GM21786 (cell line): Measurements from ENCODE around the gene PPM1H.

ENCODE experiments used
- ATAC-seq: cut with Tn5 transposase; IDR thresholded peaks from one replicate; pipeline ENCODE4 v1.9.1; 2021; ENCODE audit not compliant: unreplicated experiment

The PPM1H gene

GRCh38 chr12:62717643-62718042 is 217.3 kb downstream of the PPM1H start:
- ATAC-seq, result no peak

GRCh38 chr12:62716866-62717525 is 218.0 kb downstream of the PPM1H start:
- ATAC-seq, result no peak

GRCh38 chr12:62716037-62716436 is 218.9 kb downstream of the PPM1H start:
- no peak for ATAC-seq

GRCh38 chr12:62714774-62715721 is 219.9 kb downstream of the PPM1H start:
- ATAC-seq, result no peak

- no peak for ATAC-seq
Observed at GRCh38 chr12:62714181-62714773, 220.7 kb downstream of the PPM1H start.

GRCh38 chr12:62713723-62714122 is 221.2 kb downstream of the PPM1H start:
- ATAC-seq, result no peak

GRCh38 chr12:62712681-62713573 is 222.0 kb downstream of the PPM1H start:
- ATAC-seq, result no peak

- no peak for ATAC-seq
Observed at GRCh38 chr12:62711631-62712241, 223.2 kb downstream of the PPM1H start.

GRCh38 chr12:62709311-62709710 is 225.6 kb downstream of the PPM1H start:
- no peak for ATAC-seq

GRCh38 chr12:62707939-62708338 is 227.0 kb downstream of the PPM1H start:
- ATAC-seq, result no peak

GRCh38 chr12:62705846-62706245 is 229.1 kb downstream of the PPM1H start:
- no peak for ATAC-seq

- ATAC-seq, result no peak
Observed at GRCh38 chr12:62703011-62703380, 232.0 kb downstream of the PPM1H start.

GRCh38 chr12:62701492-62701891 is 233.5 kb downstream of the PPM1H start:
- ATAC-seq, result no peak

- no peak for ATAC-seq
Observed at GRCh38 chr12:62700091-62700880, 234.7 kb downstream of the PPM1H start.

- no peak for ATAC-seq
Observed at GRCh38 chr12:62698701-62699101, 236.2 kb downstream of the PPM1H start.

GRCh38 chr12:62697893-62698292 is 237.1 kb downstream of the PPM1H start:
- ATAC-seq, result no peak

- ATAC-seq, result no peak
Observed at GRCh38 chr12:62695696-62696095, 239.3 kb downstream of the PPM1H start.

GRCh38 chr12:62694632-62695031 is 240.3 kb downstream of the PPM1H start:
- ATAC-seq, result no peak

- ATAC-seq, result no peak
Observed at GRCh38 chr12:62694116-62694515, 240.8 kb downstream of the PPM1H start.
